TTC549 (cell line): ENCODE results near the gene MED31.
"Not testable (repeated sequence)": the region's sequence is repeated elsewhere in the genome, so short reads cannot be mapped to it uniquely, and the experiment has no call there.

ENCODE experiments used
- FAIRE-seq: peaks from 2 replicates; lab custom pipeline; 2012; peaks lifted over from hg19 to GRCh38; lab: Jason Lieb, UNC

The MED31 gene

GRCh38 chr17:6677158-6677831 lies 25.9 kb upstream of the MED31 start:
- FAIRE-seq: no peak

- FAIRE-seq: no peak
These were observed 25.4 kb upstream of the MED31 start for GRCh38 chr17:6676802-6677157.

DNA sequence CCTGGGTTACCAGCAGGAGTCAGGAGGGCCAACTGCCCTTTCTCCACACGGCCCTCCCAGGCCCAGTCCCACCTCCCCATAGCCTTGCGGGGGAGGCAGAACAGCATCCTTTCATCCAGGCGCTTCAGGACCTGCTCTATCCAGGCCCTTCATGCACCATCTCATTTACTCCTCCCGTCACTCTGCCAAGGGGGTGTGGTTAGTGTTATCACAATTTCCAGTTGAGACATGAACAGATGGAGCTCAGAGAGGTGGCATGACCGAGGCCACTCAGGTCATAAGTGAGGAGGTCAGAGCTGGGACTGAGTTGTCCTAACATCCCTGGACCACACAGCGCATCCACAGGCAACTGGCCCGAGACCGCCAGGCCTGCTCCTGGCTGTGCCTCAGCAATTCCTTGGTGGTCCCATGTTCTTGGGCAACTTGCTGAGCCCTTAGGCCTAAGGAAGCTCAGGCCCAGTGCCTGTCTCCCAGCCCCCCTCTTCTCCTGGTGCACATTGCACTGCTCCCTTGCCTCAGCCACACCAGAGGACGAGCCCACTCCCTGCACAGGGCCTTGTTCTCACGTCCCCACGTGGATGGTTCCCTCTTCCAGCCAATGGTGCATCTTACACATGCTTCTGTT lies 23.9 kb upstream of the MED31 start:
- FAIRE-seq: no peak

DNA sequence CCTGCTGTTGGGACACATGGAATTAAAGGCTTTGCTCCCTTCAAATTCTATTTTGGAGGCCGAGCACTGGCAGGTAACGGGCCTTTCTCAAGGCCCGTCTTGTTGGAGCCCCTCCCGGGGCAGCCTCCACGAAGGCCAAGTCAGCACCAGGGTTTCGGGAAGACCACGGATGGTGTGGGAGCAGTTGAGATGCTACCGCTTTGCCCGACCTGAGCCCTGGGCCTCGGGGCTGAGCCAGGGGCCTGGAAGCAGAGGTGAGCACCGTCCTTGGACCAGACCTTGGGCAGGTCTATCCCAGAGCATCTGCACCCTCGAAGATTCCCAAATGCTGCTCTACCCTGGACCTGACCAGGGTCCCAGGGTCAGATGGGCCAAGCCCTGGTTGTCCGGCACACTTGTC lies 23.2 kb upstream of the MED31 start:
- no peak for FAIRE-seq

- no peak for FAIRE-seq
These were observed 20.0 kb upstream of the MED31 start for GRCh38 chr17:6671431-6671830.

GRCh38 chr17:6670999-6671398 lies 19.6 kb upstream of the MED31 start:
- FAIRE-seq: no peak

DNA sequence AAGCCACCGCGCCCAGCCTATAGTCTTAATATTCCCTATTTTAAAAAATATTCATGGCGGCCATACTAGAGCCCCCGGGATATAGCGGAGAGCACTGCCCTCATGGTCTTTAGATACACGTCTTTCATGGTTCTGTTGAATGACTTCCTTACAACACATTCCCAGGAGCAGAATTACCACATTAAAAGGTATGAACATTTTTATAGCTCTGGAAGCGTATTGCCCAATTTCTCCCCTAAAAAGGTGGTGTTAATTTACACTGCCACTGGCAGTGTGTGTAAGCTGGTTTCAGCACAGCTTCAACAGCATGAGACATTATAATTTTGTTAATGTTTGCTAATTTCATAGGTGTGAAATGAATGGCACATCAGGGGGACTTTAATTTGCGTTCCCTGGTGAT lies 19.2 kb upstream of the MED31 start:
- FAIRE-seq: no peak

DNA sequence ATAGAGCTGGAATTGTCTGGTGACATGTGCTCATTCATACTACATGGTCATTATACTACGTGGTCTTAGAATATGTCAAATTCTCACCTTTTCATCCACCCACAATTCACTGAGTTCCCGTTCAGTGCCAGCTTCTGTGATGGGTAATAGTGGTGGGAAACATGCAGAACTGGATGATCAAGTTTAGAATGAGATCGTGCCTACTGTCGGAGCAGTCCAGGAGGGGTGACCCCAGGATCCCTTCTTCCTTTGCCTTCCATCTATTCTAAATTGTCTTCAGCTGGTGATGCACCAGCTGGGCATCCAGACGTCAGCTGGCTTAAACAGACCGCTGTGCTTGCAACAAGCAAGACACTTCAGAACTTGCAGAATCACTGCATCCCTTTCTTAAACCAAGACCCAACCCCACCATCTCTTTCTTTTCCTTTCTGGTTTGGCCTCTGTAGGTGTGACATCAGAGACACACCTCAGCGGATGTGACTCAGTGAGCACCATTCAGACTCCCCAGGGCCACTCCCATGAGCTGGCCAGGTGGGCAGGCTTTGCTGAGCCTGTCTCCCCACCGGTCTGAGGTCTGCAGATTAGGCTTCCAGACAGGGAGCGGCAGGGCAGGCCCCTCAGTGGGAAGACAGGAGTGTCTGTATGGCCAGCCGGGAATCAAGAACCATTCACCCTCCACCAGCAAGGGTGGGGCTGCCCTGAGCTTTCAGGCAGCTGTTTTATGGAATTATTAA lies 18.2 kb upstream of the MED31 start:
- no peak for FAIRE-seq

DNA sequence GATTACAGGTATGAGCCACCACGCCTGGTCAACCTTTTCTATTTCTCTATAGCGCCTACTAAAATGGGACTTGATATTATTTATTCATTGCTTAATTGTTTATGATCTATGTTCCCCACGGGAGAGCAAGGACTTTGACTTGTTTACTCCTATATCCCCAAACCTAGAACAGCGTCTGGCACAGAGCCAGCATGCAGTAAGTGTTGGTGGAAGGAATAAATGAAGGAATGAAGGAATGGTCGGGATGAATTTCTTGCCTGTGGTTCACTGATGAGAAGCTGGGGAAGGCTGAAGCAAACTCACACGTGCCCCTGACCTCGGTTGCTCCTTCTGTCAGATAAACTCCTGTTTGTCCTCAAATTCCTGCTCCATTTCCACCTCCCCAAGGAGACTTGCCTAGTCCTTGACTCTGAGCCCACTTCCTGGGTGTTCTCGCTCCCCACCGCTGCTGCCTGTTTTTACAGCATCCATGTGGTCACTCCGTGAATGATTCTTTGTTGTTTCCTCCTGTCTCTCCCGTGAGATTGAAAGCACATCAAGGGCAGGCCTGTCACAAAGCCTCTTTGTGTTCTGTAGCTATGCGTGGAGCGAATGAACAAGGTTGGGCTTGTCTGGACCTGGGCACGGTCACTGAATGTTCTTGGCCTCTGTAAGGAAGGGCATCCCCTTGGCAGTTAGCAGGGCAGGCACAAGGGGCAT lies 17.5 kb upstream of the MED31 start:
- FAIRE-seq: no peak

GRCh38 chr17:6668219-6668618 lies 16.8 kb upstream of the MED31 start:
- no peak for FAIRE-seq

DNA sequence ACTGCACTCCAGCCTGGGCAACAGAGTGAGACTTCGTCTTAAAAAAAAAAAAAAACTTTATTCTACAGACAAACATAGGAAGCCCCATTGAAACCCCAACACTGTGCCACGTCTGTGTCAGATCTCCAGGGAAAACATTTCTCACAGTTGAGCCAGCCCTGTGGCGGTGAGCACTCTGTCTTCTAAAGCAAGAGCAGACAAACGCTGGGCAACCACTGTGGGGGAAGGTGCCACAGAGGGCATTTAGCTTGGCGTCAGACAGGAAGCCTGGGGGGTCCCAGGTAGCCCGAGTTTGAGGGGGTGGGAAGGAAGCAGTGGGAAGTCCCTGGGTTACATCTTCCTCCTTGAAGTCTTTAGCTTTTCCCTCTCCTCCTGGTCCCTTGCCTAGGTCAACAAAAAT lies 16.1 kb upstream of the MED31 start:
- no peak for FAIRE-seq

- no peak for FAIRE-seq
These were observed 15.2 kb upstream of the MED31 start for GRCh38 chr17:6666557-6666956.

- peak; percentile 66 for FAIRE-seq
These were observed 14.7 kb upstream of the MED31 start for GRCh38 chr17:6666077-6666521.

- FAIRE-seq: not testable (repeated sequence)
These were observed 11.8 kb upstream of the MED31 start for GRCh38 chr17:6663200-6663599.

DNA sequence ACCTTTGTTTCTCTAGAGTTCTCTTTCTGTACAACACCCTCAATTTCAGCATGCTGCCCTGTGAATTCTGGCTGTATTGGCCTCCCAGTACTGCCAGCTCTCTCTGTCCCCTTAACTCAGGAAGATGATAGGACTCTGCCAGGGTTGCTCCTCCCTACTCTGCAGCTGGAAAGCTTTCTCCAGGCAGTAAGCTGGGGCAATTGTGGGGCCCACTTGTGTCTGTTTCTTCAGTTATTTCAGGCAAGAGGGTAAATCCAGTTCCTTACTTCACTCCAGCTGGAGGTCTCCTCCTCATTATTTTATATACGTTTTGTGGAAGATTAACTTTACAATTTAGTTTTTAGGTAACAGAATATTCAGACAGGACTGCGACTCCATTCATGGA lies 10.1 kb upstream of the MED31 start:
- no peak for FAIRE-seq

GRCh38 chr17:6660805-6661463 lies 9.5 kb upstream of the MED31 start:
- FAIRE-seq: no peak

GRCh38 chr17:6660101-6660500 lies 8.7 kb upstream of the MED31 start:
- no peak for FAIRE-seq

DNA sequence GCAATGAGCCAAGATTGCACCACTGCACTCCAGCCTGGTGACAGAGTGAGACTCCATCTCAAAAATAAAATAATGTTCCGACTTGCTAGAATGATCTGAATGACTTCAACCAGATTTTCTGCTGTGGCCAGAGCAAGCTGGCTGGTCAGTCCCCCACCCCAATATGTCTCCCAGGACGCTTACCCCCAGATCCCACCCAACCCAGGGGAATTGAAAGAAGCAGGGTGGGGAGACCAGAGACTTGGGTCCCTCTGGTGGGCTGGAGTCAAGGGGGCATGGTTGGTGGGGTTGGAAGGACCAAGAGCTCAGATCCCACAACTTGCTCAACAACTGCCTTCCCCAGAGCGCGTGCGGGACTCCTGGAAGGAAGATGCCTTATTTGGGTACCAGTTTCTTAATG lies 7.0 kb upstream of the MED31 start:
- FAIRE-seq: not testable (repeated sequence)

DNA sequence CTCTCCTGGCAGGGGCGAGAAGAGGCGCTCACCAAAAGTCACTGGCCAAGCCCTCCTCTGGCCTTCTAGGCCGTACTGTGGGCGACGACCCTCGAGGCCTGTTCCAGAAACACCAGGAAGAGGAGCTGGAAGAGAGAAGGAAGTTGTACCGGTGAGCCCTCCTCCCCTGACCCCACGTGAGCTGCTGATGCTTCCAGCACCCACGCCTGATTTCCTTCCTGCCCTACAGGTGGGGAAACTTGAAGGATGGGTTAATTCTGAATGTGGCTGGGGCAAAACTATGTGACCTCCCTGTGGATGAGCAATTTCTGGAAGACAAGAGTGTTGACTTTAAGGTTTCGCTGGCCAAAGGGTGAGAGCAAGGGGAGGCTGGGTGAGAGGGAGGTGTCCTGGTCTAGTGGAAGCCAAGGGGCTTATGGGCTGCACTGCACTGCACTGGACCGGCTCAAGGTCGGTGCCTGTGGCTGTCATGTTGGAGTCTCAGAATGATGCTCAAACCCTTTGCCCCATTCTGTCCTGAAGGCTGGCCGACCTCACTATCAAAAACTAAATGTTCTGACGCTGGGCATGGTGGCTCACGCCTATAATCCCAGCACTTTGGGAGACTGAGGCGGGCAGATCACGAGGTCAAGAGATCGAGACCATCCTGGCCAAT lies 6.4 kb upstream of the MED31 start:
- no peak for FAIRE-seq

- FAIRE-seq: not testable (repeated sequence)
These were observed 5.6 kb upstream of the MED31 start for GRCh38 chr17:6656797-6657632.
